AG08396 (cell line): ENCODE measurements around the gene GAPDH.
A peak's percentile ranks its signal among the peaks of the same experiment; 100 is the strongest.

Source experiments
- DNase-seq: peaks from one replicate; pipeline ENCODE4 v3.0.0; 2012; ENCODE audit warnings: low spot score, mixed read lengths

The GAPDH gene

DNA sequence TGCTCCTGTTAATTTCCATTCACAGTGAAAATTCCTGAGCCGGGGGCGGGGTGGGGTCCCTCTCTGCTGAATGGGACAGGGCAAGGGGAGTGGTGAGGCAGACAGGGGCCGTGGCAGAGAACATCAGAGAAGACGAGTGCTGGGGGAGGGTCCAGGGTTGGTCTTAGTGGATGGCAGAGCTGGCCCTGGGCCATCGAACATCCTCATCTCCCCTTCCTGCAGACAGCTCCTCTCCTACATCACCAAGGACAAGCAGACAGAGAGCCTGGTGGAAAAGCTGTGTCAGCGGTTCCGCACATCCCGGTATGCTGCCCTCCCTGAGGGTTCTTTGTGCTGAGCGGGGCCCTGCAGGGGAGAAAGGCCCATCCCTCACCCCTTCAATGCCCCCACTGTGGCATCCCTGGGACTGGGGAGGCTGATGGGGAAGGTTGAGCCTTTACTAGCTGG is 5.0 kb upstream of the GAPDH start:
- no peak for DNase-seq

DNA sequence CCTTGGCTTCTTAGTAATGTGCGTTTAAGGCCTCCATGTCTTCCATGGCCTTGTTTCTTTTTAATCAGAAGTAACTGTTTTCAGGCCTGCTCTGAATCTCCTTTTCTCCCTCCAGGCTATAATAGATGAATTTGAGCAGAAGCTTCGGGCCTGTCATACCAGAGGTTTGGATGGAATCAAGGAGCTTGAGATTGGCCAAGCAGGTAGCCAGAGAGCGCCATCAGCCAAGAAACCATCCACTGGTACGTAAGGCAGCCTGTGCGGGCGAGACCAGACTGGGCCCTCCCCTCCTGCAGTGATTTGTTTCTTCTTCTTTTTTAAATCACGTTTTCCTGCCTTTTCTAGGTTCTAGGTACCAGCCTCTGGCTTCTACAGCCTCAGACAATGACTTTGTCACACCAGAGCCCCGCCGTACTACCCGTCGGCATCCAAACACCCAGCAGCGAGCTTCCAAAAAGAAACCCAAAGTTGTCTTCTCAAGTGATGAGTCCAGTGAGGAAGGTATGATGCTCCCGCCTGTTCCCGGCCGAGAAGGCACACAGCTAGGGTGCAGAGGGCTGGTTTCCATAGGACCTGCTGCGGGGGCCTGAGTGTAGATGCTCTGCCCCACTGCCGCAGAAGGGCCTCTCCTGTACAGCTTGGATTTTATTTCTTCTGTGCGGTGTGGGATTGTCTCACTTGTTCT is 3.6 kb upstream of the GAPDH start:
- DNase-seq: no peak

DNA sequence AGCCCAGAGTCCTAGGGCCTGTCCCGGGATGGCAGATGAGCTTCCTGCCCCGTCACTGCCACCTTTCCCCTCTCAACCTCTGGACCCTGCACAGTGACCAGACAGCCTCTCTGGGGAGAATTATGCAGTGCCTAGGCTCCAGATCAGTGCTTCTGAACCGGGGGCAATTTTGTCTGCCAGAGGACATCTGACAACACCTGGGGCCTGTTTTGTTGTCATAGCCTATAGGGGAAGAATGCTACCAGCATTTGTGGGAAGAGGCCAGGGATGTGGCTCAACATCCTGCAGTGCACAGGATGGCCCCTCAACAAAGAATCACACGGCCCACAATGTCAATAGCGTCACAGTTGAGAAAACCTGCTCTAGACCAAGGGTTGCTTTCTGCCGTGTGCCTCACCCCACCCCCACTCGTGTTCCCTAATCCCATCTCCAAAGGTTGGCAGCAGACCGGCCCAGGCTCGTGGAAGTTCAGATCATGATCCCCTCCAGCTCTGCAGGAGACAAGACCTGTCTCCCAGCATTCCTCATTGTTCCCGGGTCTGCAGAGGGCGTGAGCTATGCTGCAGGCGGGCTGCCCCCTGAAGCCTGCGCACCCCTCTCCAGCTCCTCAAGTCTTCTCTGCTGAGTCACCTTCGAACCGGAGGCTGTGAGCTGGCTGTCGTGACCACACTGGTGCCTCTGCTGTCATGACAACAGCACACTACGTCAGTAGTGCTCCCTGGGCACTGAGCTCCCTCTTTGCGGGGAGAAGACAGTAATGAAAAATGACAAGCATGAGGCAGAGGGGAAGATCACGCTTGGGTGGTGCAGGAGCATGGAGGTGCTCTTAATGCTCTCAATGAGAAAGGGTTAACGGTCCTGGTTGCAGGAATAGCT is 2.0 kb upstream of the GAPDH start:
- peak; percentile 93 for DNase-seq

DNA sequence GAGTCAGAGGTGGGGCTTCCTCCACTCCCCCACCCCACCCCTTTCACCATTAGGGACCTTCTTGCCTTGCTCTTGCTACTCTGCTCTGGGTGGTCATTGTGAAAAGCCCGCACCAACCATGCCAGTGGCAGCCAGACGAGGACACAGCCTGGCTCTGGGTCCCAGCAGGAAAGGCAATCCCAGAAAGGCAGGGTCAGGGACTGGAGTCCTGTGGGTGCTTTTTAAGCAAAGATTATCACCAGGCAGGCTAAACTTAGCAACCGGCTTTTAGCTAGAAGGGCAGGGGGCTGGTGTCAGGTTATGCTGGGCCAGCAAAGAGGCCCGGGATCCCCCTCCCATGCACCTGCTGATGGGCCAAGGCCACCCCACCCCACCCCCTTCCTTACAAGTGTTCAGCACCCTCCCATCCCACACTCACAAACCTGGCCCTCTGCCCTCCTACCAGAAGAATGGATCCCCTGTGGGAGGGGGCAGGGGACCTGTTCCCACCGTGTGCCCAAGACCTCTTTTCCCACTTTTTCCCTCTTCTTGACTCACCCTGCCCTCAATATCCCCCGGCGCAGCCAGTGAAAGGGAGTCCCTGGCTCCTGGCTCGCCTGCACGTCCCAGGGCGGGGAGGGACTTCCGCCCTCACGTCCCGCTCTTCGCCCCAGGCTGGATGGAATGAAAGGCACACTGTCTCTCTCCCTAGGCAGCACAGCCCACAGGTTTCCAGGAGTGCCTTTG is 1.2 kb upstream of the GAPDH start:
- DNase-seq: peak; percentile 62

DNA sequence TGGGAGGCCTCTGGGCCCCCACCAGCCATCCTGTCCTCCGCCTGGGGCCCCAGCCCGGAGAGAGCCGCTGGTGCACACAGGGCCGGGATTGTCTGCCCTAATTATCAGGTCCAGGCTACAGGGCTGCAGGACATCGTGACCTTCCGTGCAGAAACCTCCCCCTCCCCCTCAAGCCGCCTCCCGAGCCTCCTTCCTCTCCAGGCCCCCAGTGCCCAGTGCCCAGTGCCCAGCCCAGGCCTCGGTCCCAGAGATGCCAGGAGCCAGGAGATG is 729 bp upstream of the GAPDH start:
- peak; percentile 18 for DNase-seq

DNA sequence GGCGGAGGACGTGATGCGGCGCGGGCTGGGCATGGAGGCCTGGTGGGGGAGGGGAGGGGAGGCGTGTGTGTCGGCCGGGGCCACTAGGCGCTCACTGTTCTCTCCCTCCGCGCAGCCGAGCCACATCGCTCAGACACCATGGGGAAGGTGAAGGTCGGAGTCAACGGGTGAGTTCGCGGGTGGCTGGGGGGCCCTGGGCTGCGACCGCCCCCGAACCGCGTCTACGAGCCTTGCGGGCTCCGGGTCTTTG is 303 bp downstream of the GAPDH start:
- DNase-seq: no peak

DNA sequence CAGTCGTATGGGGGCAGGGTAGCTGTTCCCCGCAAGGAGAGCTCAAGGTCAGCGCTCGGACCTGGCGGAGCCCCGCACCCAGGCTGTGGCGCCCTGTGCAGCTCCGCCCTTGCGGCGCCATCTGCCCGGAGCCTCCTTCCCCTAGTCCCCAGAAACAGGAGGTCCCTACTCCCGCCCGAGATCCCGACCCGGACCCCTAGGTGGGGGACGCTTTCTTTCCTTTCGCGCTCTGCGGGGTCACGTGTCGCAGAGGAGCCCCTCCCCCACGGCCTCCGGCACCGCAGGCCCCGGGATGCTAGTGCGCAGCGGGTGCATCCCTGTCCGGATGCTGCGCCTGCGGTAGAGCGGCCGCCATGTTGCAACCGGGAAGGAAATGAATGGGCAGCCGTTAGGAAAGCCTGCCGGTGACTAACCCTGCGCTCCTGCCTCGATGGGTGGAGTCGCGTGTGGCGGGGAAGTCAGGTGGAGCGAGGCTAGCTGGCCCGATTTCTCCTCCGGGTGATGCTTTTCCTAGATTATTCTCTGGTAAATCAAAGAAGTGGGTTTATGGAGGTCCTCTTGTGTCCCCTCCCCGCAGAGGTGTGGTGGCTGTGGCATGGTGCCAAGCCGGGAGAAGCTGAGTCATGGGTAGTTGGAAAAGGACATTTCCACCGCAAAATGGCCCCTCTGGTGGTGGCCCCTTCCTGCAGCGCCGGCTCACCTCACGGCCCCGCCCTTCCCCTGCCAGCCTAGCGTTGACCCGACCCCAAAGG is 804 bp downstream of the GAPDH start:
- peak; percentile 67 for DNase-seq

DNA sequence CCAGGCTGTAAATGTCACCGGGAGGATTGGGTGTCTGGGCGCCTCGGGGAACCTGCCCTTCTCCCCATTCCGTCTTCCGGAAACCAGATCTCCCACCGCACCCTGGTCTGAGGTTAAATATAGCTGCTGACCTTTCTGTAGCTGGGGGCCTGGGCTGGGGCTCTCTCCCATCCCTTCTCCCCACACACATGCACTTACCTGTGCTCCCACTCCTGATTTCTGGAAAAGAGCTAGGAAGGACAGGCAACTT is 1.3 kb downstream of the GAPDH start:
- DNase-seq: no peak

DNA sequence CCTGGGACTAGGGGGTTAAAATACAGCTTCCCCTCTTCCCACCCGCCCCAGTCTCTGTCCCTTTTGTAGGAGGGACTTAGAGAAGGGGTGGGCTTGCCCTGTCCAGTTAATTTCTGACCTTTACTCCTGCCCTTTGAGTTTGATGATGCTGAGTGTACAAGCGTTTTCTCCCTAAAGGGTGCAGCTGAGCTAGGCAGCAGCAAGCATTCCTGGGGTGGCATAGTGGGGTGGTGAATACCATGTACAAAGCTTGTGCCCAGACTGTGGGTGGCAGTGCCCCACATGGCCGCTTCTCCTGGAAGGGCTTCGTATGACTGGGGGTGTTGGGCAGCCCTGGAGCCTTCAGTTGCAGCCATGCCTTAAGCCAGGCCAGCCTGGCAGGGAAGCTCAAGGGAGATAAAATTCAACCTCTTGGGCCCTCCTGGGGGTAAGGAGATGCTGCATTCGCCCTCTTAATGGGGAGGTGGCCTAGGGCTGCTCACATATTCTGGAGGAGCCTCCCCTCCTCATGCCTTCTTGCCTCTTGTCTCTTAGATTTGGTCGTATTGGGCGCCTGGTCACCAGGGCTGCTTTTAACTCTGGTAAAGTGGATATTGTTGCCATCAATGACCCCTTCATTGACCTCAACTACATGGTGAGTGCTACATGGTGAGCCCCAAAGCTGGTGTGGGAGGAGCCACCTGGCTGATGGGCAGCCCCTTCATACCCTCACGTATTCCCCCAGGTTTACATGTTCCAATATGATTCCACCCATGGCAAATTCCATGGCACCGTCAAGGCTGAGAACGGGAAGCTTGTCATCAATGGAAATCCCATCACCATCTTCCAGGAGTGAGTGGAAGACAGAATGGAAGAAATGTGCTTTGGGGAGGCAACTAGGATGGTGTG is 1.9 kb downstream of the GAPDH start:
- no peak for DNase-seq

DNA sequence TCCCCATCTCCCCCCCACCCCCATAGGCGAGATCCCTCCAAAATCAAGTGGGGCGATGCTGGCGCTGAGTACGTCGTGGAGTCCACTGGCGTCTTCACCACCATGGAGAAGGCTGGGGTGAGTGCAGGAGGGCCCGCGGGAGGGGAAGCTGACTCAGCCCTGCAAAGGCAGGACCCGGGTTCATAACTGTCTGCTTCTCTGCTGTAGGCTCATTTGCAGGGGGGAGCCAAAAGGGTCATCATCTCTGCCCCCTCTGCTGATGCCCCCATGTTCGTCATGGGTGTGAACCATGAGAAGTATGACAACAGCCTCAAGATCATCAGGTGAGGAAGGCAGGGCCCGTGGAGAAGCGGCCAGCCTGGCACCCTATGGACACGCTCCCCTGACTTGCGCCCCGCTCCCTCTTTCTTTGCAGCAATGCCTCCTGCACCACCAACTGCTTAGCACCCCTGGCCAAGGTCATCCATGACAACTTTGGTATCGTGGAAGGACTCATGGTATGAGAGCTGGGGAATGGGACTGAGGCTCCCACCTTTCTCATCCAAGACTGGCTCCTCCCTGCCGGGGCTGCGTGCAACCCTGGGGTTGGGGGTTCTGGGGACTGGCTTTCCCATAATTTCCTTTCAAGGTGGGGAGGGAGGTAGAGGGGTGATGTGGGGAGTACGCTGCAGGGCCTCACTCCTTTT is 2.7 kb downstream of the GAPDH start:
- DNase-seq: no peak

DNA sequence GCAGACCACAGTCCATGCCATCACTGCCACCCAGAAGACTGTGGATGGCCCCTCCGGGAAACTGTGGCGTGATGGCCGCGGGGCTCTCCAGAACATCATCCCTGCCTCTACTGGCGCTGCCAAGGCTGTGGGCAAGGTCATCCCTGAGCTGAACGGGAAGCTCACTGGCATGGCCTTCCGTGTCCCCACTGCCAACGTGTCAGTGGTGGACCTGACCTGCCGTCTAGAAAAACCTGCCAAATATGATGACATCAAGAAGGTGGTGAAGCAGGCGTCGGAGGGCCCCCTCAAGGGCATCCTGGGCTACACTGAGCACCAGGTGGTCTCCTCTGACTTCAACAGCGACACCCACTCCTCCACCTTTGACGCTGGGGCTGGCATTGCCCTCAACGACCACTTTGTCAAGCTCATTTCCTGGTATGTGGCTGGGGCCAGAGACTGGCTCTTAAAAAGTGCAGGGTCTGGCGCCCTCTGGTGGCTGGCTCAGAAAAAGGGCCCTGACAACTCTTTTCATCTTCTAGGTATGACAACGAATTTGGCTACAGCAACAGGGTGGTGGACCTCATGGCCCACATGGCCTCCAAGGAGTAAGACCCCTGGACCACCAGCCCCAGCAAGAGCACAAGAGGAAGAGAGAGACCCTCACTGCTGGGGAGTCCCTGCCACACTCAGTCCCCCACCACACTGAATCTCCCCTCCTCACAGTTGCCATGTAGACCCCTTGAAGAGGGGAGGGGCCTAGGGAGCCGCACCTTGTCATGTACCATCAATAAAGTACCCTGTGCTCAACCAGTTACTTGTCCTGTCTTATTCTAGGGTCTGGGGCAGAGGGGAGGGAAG is 3.5 kb downstream of the GAPDH start:
- DNase-seq: peak; percentile 61

DNA sequence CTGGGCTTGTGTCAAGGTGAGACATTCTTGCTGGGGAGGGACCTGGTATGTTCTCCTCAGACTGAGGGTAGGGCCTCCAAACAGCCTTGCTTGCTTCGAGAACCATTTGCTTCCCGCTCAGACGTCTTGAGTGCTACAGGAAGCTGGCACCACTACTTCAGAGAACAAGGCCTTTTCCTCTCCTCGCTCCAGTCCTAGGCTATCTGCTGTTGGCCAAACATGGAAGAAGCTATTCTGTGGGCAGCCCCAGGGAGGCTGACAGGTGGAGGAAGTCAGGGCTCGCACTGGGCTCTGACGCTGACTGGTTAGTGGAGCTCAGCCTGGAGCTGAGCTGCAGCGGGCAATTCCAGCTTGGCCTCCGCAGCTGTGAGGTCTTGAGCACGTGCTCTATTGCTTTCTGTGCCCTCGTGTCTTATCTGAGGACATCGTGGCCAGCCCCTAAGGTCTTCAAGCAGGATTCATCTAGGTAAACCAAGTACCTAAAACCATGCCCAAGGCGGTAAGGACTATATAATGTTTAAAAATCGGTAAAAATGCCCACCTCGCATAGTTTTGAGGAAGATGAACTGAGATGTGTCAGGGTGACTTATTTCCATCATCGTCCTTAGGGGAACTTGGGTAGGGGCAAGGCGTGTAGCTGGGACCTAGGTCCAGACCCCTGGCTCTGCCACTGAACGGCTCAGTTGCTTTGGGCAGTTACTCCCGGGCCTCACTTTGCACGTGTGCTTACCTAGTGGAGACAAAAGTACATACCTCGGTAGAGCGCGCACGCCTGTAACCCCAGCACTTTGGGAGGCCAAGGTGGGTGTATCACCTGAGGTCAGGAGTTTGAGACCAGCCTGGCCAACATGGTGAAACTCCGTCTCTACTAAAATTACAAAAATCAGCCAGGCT is 4.3 kb downstream of the GAPDH start:
- DNase-seq: peak; percentile 14

DNA sequence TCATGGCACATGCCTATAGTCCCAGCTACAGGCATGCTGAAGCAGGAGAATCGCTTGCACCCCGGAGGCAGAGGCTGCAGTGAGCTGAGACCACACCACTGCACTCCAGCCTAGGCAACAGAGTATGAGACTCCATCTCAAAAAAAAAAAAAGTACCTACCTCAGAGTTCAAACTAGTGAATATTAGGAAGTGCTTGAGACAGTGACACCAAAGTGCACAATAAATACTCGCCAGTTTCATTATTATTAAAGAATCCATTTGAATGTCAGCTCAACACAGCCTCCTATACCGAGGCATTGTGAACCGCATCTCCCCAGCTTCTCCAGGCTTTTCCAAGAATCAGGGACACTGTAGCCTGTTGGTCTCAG is 5.0 kb downstream of the GAPDH start:
- DNase-seq: no peak

DNA sequence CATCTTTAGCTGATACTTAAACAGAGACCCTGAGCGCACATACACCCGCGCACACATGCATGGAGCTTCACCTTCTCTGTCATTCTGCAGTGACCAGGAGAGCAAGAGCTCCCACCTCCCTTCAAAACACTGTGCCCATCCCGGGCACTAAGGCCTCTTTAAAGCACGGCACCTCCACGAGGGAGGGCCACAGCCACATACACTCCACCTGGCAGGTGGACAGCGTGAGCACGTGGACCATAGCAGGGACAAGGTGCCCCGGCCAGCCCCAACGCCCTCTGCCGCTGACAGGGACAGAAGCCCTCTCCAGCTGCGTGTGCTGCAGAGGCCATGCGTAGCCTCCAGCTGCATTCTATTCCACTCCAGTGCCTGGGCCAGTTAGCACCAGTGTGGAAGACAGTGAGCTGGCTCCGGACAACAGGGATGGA is 5.4 kb downstream of the GAPDH start:
- no peak for DNase-seq

DNA sequence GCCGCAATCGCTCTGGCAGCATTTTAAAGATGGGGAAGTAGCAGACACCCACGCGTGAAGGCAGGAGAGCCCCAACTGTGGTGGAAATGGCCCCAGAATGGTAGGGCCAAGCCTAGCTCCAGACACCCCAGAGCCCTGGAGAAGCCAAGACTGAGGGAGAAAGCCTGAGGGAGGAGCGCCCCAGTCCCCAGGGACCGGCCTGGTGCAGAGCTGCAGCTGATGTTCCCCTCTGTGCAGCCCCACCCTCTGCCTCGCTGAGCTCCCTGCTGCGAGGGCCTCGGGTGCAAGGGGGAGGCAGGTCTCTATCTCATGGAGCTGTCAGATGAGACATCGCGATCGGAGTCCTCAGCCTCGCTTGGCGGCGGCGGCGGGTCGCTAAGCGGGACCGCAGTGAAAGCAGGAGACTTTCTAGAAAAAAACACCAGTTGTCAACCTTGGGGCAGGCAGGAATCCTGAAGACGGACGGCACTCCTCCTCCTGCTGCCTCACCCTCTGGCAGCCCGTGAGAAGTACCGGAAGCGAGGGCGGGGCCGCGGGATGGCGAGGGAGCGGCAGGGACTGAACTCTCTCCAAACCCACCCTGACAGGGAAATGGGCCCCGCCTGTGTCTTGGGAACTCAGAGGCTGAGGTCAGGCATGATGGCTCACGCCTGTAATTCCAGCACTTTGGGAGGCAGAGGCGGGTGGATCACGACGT is 6.0 kb downstream of the GAPDH start:
- DNase-seq: peak; percentile 93

DNA sequence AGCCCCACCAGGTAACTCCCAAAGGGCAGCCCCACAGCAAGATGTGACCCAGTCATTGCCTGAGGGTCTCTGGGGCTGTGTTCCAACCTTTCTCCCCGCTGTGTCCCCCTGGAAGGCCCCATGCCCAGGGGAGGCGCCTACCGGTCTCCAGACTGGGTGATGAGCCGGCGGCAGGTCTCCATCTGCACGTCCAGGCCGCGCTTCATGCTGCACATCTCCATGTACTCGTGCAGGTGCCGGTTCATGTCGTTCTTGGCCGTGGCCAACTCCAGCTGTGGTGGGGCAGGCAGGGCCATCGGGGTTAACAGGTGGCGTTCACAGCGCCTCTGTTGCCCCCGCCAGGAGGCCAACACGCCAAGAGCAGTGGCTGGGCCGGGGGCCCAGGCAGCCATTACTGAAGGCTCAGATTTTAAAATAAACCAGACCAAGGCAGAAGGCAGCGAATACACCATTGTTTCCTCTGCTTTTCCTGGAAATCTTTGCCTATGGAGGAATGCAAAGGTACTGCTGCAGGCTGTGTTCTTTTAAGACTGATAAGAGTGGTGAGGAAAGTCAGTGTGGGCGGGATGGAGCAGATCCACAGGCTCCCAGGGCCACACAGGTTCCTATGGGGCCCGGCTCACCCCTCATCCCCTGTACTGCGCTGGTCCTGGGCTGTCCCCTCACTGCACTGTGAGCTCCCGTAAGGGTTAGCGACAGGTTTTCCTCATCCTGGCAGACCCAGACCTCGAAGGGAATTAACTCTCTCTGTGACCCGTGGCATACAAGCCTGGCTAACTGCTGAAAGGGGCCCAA is 7.3 kb downstream of the GAPDH start:
- no peak for DNase-seq

DNA sequence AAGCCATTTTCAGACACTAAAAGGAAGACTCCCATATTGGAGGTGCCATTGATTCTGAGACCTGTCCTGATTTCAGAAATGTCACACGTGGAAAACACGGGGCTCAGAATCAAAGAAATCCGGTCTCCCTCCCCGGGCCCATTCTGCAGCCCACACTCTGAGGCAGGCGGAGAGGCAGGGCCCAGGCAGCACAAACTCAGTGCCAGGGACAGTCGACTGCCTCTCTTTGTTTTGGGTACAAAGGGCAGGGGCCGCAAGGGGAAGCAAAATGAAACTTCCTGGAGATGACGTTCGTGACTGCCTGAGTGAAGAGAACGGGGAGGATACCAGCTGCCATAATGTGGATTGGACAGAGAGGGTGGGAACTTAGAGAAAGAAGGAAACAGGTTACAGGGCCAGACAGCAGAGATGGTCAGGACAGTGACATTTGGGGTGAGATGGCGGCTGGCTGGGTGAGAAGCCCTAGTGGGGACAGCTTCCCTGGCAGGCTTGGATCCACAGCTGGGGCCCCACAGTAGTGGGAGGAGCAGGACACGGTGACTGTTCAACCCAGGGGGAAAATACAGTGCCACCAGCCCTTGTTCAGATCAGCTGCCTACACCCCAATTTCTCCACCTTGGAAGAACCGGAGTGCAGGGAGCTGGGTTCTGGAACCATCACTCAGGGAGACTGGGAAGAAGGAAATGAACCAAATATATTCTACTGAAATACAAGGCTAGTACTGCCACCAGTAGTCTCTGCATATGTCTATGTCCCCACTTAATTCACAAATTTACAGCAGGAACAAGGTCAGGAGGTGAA is 8.1 kb downstream of the GAPDH start:
- DNase-seq: no peak
